PFSK-1 (cell line): ENCODE results near the gene NDFIP1.

Source experiments
- POLR2AphosphoS5 ChIP-seq: IDR thresholded peaks from 2 replicates; pipeline ENCODE4 v1.6.1; 2012; ENCODE audit warnings: low read depth, mild to moderate bottlenecking, control low read depth, low read length, moderate library complexity
- REST ChIP-seq, 2 experiments: IDR thresholded peaks; 2 replicates each; pipeline versions ENCODE4 v1.6.1 to v1.8.0; 2011 to 2012; ENCODE audit warnings: low read depth in 2 of 2, low read length in 2 of 2, control low read depth in 1 of 2, inconsistent platforms in 1 of 2, mild to moderate bottlenecking in 1 of 2, moderate library complexity in 1 of 2; ENCODE audit not compliant: insufficient read depth in 1 of 2
- SIN3A ChIP-seq: IDR thresholded peaks from 2 replicates; pipeline ENCODE4 v1.6.1; 2012; ENCODE audit warnings: mild to moderate bottlenecking, low read length, moderate library complexity, borderline replicate concordance; ENCODE audit not compliant: insufficient read depth

- no peak for TF ChIP-seq REST (IDR thresholded peaks at IDR 0.05; ENCODE audit: insufficient read depth in 1 of 2, low read depth in 2 of 2, low read length in 2 of 2)
- no peak for TF ChIP-seq SIN3A
- peak; percentile 56 for TF ChIP-seq POLR2AphosphoS5
These were observed at the start of gene NDFIP1 for GRCh38 chr5:142108432-142109330.
